Brain microvascular endothelial cell (primary cell): ENCODE results near the gene RYR2.

ENCODE experiments used
- DNase-seq: peaks from one replicate; pipeline ENCODE4 v3.0.0-alpha.2; 2020
- H3K27ac ChIP-seq: fragments of 250-450 bp; sonication (Bioruptor Pico); 2 replicates; pipeline ENCODE4 v1.5.1; 2020; ENCODE audit warnings: mild to moderate bottlenecking, moderate library complexity
- H3K27me3 ChIP-seq: fragments of 250-450 bp; sonication (Bioruptor Pico); replicated peaks from 2 replicates; pipeline ENCODE4 v1.5.1; 2020; ENCODE audit warnings: mild to moderate bottlenecking
- H3K36me3 ChIP-seq: fragments of 250-450 bp; sonication (Bioruptor Pico); replicated peaks from 2 replicates; pipeline ENCODE4 v1.5.1; 2020; ENCODE audit warnings: mild to moderate bottlenecking
- H3K4me3 ChIP-seq: 2 replicates; pipeline ENCODE4 v1.5.1; 2011; ENCODE audit warnings: low read depth, mild to moderate bottlenecking, control low read depth, low read length, moderate library complexity
- in situ Hi-C: cut with HindIII; loops from 2 replicates; pipeline ENCODE4 v1.10.0; 2017; ENCODE audit warnings: low sequenced_read_pairs, low pct_ligation_motif_present
- TF ChIP-seq, protein P1 (sequence below): IDR thresholded peaks from 2 replicates; pipeline ENCODE4 v1.5.1; 2011; ENCODE audit warnings: low read depth, mild to moderate bottlenecking, moderate library complexity, low read length, control low read depth, inconsistent platforms; ENCODE audit errors: missing control alignments

Gene RYR2

DNA sequence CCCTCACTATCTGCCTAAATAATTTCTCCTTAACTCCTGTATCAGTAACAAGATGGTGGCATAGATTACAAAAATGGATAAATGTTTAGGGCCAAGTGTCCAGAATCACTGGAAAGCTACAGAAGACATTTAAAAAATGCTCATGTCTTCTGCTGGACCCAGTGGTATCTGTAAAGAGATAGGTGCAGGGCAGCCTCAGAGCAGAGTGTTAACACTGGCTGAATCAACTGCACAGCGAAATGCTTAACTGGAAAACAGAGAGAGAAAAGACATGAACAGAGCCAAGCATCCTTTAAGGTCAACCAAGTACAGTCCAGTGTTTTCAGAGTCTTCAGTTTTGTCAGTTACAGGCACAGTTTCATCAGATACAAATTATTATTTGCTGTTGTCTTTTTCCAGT is 429.4 kb downstream of the RYR2 start:
- H3K4me3 ChIP-seq: no peak overlapping the region
- no peak for DNase-seq
- no peaks in the 10 kb centered on the region for H3K36me3 ChIP-seq
- TF ChIP-seq, protein P1, sequence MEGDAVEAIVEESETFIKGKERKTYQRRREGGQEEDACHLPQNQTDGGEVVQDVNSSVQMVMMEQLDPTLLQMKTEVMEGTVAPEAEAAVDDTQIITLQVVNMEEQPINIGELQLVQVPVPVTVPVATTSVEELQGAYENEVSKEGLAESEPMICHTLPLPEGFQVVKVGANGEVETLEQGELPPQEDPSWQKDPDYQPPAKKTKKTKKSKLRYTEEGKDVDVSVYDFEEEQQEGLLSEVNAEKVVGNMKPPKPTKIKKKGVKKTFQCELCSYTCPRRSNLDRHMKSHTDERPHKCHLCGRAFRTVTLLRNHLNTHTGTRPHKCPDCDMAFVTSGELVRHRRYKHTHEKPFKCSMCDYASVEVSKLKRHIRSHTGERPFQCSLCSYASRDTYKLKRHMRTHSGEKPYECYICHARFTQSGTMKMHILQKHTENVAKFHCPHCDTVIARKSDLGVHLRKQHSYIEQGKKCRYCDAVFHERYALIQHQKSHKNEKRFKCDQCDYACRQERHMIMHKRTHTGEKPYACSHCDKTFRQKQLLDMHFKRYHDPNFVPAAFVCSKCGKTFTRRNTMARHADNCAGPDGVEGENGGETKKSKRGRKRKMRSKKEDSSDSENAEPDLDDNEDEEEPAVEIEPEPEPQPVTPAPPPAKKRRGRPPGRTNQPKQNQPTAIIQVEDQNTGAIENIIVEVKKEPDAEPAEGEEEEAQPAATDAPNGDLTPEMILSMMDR: no peak
- no peak overlapping the region for H3K27ac ChIP-seq
- in situ Hi-C loops: no loop called here
- no peaks in the 10 kb centered on the region for H3K27me3 ChIP-seq

DNA sequence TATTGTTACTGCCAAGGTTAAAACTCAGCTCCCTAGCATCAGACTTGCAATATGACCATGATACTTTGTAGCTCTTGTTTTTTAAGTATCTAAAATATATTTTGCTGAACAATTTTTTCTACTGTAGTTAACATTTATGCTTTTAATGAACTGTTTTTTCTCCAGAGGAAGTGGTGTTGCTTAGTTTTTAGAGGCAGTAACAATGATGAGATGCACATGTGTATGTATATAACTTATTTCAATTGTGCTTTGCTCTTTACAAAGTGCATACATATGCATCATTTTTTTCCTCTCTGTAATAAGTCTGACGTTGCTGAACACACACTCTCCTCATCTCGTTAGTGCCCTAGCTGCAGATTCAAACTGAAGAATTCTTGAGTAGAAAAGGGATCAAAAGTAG is 430.0 kb downstream of the RYR2 start:
- in situ Hi-C loops: no loop called here

DNA sequence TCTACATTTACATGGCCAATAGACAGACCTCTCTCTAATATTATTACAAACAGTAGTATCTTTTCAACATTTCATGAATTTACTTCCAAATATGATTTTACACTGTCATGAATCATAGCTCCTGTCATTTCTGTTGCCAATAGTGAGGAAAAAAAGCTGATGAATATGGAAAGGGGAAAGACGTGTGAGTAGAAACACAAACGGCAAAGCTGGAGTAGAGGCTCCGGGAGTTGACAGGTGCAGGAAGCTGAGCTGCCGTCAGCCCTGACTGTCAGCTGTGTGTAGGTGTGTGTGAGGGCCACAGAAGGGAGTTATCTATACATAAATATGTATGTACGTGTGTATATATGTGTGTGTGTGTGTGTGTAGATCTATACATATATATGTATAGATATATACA is 431.9 kb downstream of the RYR2 start:
- TF ChIP-seq, protein P1: no peak
- Histone ChIP-seq H3K4me3 (no peak overlapping the region), H3K36me3 (no peaks in the 10 kb centered on the region), H3K27me3 (no peaks in the 10 kb centered on the region), H3K27ac (no peak overlapping the region)
- DNase-seq: no peak
- in situ Hi-C loops: no loop called here

More for the DNA sequence above, 430.0 kb downstream of the RYR2 start:
- Histone ChIP-seq H3K27ac (no peak overlapping the region), H3K4me3 (no peak overlapping the region), H3K27me3 (no peaks in the 10 kb centered on the region), H3K36me3 (no peaks in the 10 kb centered on the region)
- DNase-seq: no peak
- TF ChIP-seq, protein P1: no peak

DNA sequence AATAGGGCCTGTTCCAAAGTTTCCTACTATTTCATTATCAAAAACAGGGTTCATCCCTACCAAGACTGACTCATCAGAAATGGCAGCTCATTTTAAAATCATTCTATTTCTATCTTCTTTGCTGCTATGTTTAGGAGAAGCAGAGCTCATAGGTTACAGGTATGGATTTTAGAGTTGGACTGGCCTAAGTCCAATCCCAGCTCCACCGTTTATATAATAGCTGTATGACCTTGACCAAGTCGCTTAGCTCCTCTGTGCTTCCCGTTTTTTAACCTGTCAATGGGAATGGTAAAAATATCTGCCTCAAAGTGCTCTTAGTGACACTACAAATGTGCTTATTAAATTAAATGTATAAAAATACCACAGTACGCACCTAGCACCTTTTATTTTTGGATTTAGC is 436.1 kb downstream of the RYR2 start:
- no peak overlapping the region for H3K27ac ChIP-seq
- no peak overlapping the region for H3K4me3 ChIP-seq
- no peaks in the 10 kb centered on the region for H3K27me3 ChIP-seq
- H3K36me3 ChIP-seq: no peaks in the 10 kb centered on the region
- DNase-seq: no peak
- in situ Hi-C loops: no loop called here
- TF ChIP-seq, protein P1: no peak

DNA sequence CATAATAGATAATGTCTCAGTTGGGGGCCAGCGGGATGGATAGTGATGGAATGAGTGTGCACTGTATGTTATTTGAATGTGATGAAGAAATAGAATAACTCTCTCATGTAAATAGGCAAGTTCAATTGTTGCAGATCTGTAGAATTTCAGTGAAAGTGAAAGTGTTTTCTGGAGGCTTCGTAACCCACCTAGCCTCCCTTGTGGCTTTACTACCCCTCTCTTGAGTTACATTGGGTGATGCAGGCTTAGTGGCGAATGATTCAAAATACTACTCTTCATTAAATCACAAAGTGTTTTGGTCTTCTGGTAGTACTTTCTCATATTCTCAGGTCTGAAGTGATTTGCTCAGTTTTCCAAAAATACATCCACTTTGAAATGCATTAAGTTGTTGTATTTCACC is 436.9 kb downstream of the RYR2 start:
- H3K36me3 ChIP-seq: no peaks in the 10 kb centered on the region
- TF ChIP-seq, protein P1: no peak
- DNase-seq: no peak
- no peak overlapping the region for H3K4me3 ChIP-seq
- in situ Hi-C loops: no loop called here
- H3K27ac ChIP-seq: no peak overlapping the region
- no peaks in the 10 kb centered on the region for H3K27me3 ChIP-seq

DNA sequence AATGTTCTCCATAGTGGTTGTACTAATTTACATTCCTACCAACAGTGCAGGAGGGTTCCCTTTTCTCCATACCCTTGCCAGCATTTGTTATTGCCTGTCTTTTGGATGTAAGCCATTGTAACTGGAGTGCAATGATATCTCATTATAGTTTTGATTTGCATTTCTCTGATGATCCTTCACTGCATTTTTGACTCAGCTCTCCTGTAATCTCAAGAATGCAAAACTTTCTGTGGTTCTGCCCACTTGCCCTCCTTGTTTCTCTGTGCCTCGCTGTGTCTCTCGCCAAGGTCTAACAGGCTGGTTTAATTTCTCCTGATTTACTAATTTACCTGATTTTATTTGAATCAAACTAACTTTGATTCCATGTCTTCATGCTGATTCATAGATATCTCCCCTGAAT is 440.8 kb downstream of the RYR2 start:
- no peaks in the 10 kb centered on the region for H3K27me3 ChIP-seq
- DNase-seq: no peak
- no peak overlapping the region for H3K4me3 ChIP-seq
- no peaks in the 10 kb centered on the region for H3K36me3 ChIP-seq
- no peak overlapping the region for H3K27ac ChIP-seq
- TF ChIP-seq, protein P1: no peak
- in situ Hi-C loops: no loop called here
